ENCODE data around the gene ATE1. TPM values are rescaled to one million over a fixed set of nuclear protein-coding genes. Genes with fewer than 3 reads are reported as not detected.

The ATE1 gene
- total RNA-seq, 1 experiment from 2014 or later, result 58.1 TPM

GRCh38 chr10:121886997-121887622 lies 40.7 kb downstream of the ATE1 start:
- in situ Hi-C loops (cut with HindIII; ENCODE audit: low sequenced_read_pairs), result no loop called here
- peak; percentile 56 for DNase-seq (ENCODE audit: low spot score)

GRCh38 chr10:121886181-121886580 lies 41.6 kb downstream of the ATE1 start:
- no peak for DNase-seq (ENCODE audit: low spot score)
- in situ Hi-C loops (cut with HindIII; ENCODE audit: low sequenced_read_pairs), result no loop called here

- DNase-seq (ENCODE audit: low spot score), result no peak
- in situ Hi-C loops (cut with HindIII; ENCODE audit: low sequenced_read_pairs), result no loop called here
These were observed 46.9 kb downstream of the ATE1 start for GRCh38 chr10:121880895-121881294.

GRCh38 chr10:121879476-121879875 lies 48.4 kb downstream of the ATE1 start:
- in situ Hi-C loops (cut with HindIII; ENCODE audit: low sequenced_read_pairs), result no loop called here
- DNase-seq (ENCODE audit: low spot score), result no peak

GRCh38 chr10:121873236-121873635 lies 54.6 kb downstream of the ATE1 start:
- in situ Hi-C loops (cut with HindIII; ENCODE audit: low sequenced_read_pairs), result no loop called here
- DNase-seq (ENCODE audit: low spot score), result no peak

GRCh38 chr10:121870413-121870812 lies 57.4 kb downstream of the ATE1 start:
- in situ Hi-C loops (cut with HindIII; ENCODE audit: low sequenced_read_pairs), result no loop called here
- no peak for DNase-seq (ENCODE audit: low spot score)

GRCh38 chr10:121865554-121865953 lies 62.3 kb downstream of the ATE1 start:
- no peak for DNase-seq (ENCODE audit: low spot score)
- in situ Hi-C loops (cut with HindIII; ENCODE audit: low sequenced_read_pairs), result no loop called here

GRCh38 chr10:121864653-121865052 lies 63.2 kb downstream of the ATE1 start:
- DNase-seq (ENCODE audit: low spot score), result no peak
- in situ Hi-C loops (cut with HindIII; ENCODE audit: low sequenced_read_pairs), result no loop called here

GRCh38 chr10:121864168-121864567 lies 63.7 kb downstream of the ATE1 start:
- no peak for DNase-seq (ENCODE audit: low spot score)
- in situ Hi-C loops (cut with HindIII; ENCODE audit: low sequenced_read_pairs), result no loop called here

GRCh38 chr10:121862649-121863048 lies 65.2 kb downstream of the ATE1 start:
- DNase-seq (ENCODE audit: low spot score), result no peak
- in situ Hi-C loops (cut with HindIII; ENCODE audit: low sequenced_read_pairs), result no loop called here

GRCh38 chr10:121862042-121862441 lies 65.8 kb downstream of the ATE1 start:
- in situ Hi-C loops (cut with HindIII; ENCODE audit: low sequenced_read_pairs), result no loop called here
- DNase-seq (ENCODE audit: low spot score), result no peak

GRCh38 chr10:121860810-121861209 lies 67.0 kb downstream of the ATE1 start:
- in situ Hi-C loops (cut with HindIII; ENCODE audit: low sequenced_read_pairs), result no loop called here
- no peak for DNase-seq (ENCODE audit: low spot score)

GRCh38 chr10:121854809-121855445 lies 72.9 kb downstream of the ATE1 start:
- no peak for DNase-seq (ENCODE audit: low spot score)
- in situ Hi-C loops (cut with HindIII; ENCODE audit: low sequenced_read_pairs), result no loop called here

GRCh38 chr10:121853950-121854349 lies 73.9 kb downstream of the ATE1 start:
- no peak for DNase-seq (ENCODE audit: low spot score)
- in situ Hi-C loops (cut with HindIII; ENCODE audit: low sequenced_read_pairs), result no loop called here

- in situ Hi-C loops (cut with HindIII; ENCODE audit: low sequenced_read_pairs), result no loop called here
- no peak for DNase-seq (ENCODE audit: low spot score)
These were observed 76.0 kb downstream of the ATE1 start for GRCh38 chr10:121851786-121852185.

- in situ Hi-C loops (cut with HindIII; ENCODE audit: low sequenced_read_pairs), result no loop called here
These were observed 79.7 kb downstream of the ATE1 start for GRCh38 chr10:121848082-121848481.

GRCh38 chr10:121846555-121846954 lies 81.3 kb downstream of the ATE1 start:
- in situ Hi-C loops (cut with HindIII; ENCODE audit: low sequenced_read_pairs), result no loop called here
- DNase-seq (ENCODE audit: low spot score), result no peak

More at GRCh38 chr10:121848082-121848481, 79.7 kb downstream of the ATE1 start:
- DNase-seq (ENCODE audit: low spot score), result no peak

GRCh38 chr10:121845044-121845784 lies 82.6 kb downstream of the ATE1 start:
- DNase-seq (ENCODE audit: low spot score), result no peak
- in situ Hi-C loops (cut with HindIII; ENCODE audit: low sequenced_read_pairs), result no loop called here

- in situ Hi-C loops (cut with HindIII; ENCODE audit: low sequenced_read_pairs), result no loop called here
- no peak for DNase-seq (ENCODE audit: low spot score)
These were observed 83.3 kb downstream of the ATE1 start for GRCh38 chr10:121844537-121844936.

- DNase-seq (ENCODE audit: low spot score), result no peak
- in situ Hi-C loops (cut with HindIII; ENCODE audit: low sequenced_read_pairs), result no loop called here
These were observed 84.5 kb downstream of the ATE1 start for GRCh38 chr10:121843379-121843778.

Measured in G401 (cell line).